Adrenal gland (tissue), 12 donors: ENCODE results near the gene CHRD. TPM values are rescaled to one million over a fixed set of nuclear protein-coding genes. Genes with fewer than 3 reads are reported as not detected.

ENCODE experiments used
- DNase-seq, 7 donors: peaks; one replicate each; pipeline ENCODE4 v3.0.0-alpha.2; 2019 to 2020
- H3K27ac ChIP-seq, 5 donors: fragments of 200-600 bp; sonication (generic) in 4 of 5; 1 replicate in 3 of 5; 2 replicates in 2 of 5; pipeline versions ENCODE4 v1.5.1 to v1.8.0; 2016 to 2020; ENCODE audit warnings: mild to moderate bottlenecking in 1 of 5
- H3K27me3 ChIP-seq: fragments of 200-600 bp; 2 replicates; pipeline ENCODE4 v1.8.0; 2021
- H3K36me3 ChIP-seq, 2 donors: fragments of 200-600 bp; replicated peaks in 1 of 2; 1 replicate in 1 of 2; 2 replicates in 1 of 2; pipeline versions ENCODE4 v1.5.1 to v1.8.0; 2018 to 2022
- H3K4me1 ChIP-seq, 2 donors: fragments of 200-600 bp; replicated peaks in 1 of 2; 1 replicate in 1 of 2; 2 replicates in 1 of 2; pipeline versions ENCODE4 v1.5.1 to v1.8.0; 2018 to 2021
- H3K4me3 ChIP-seq, 4 donors: fragments of 200-600 bp; sonication (generic) in 3 of 4; one replicate each; pipeline ENCODE4 v1.5.1; 2016 to 2018
- H3K9me3 ChIP-seq, 3 donors: fragments of 200-600 bp; sonication (generic) in 1 of 3; replicated peaks in 1 of 3; 1 replicate in 2 of 3; 2 replicates in 1 of 3; pipeline versions ENCODE4 v1.5.1 to v1.8.0; 2016 to 2021
- POLR2A ChIP-seq, 2 donors: fragments of 450-650 bp; IDR thresholded peaks; one replicate each; pipeline ENCODE4 v1.6.1; 2017; ENCODE audit warnings: antibody characterized with exemption in 2 of 2, mild to moderate bottlenecking in 2 of 2, moderate library complexity in 1 of 2
- WGBS, 4 donors: extraction: QIAGEN DNeasy Blood & Tissue Kit in 2 of 4; methylation state at CpG; one replicate each; pipeline versions ENCODE4 v1.1.5 to v1.1.7; 2013 to 2017; 5-methylcytosine and 5-hydroxymethylcytosine counted together
- intact Hi-C, 2 donors: fragments of 100-400 bp; cut with DNase I; formaldehyde crosslinking; loops; one replicate each; pipeline versions ENCODE4 v1.14.1 to v1.15.0; 2022 to 2023
- polyA plus RNA-seq, 3 donors: library from polyadenylated mRNA; stranded (reverse); fragments of 200-250 nt in 2 of 3; fragments of 350-450 nt in 1 of 3; fragmentation: Illumina TruSeq in 1 of 3; extraction: RNeasy Lipid Tissue Mini Kit (QIAGEN cat#74804) in 1 of 3; gene quantifications; one replicate each; pipeline ENCODE4 v1.2.3, GENCODE V29; 2013 to 2014
- total RNA-seq, 9 donors: library from RNA; depleted of rRNA in 4 of 9; stranded (reverse); fragments of >200 nt in 4 of 9; fragments of 120-200 nt in 1 of 9; fragmentation: NEBNext Ultra II Directional in 1 of 9; extraction: Animal tissue kit (Norgen Biotek cat#: 25700) in 1 of 9; gene quantifications; one replicate each; pipeline versions ENCODE4 v1.1.0 to v1.2.4, GENCODE V29; 2013 to 2023
- TF ChIP-seq, protein P1 (sequence below), 6 experiments: fragments of 450-650 bp in 4 of 6; fragments of 200-600 bp in 2 of 6; sonication (generic) in 1 of 6; IDR thresholded peaks; 1 replicate in 5 of 6; 2 replicates in 1 of 6; pipeline versions ENCODE4 v1.5.1 to v1.8.0; 2016 to 2021; ENCODE audit warnings: antibody characterized with exemption in 6 of 6, mild to moderate bottlenecking in 2 of 6, moderate library complexity in 1 of 6
- donor health status: healthy with polysubstance abuse.
- donor health status: Bipolar disorder and iron deficiency.
- donor health status: DM: yes; HTN: yes; CAD: no.
- donor health status: DM: no; HTN: no; CAD: no.
- donor health status: DM: no; HTN: no; CAD: no.
- donor health status: DM: yes; HTN: yes; CAD: no.

Gene CHRD
- total and polyA plus RNA-seq, 12 donors = 1.1 to 101 (median 23.7) TPM

DNA sequence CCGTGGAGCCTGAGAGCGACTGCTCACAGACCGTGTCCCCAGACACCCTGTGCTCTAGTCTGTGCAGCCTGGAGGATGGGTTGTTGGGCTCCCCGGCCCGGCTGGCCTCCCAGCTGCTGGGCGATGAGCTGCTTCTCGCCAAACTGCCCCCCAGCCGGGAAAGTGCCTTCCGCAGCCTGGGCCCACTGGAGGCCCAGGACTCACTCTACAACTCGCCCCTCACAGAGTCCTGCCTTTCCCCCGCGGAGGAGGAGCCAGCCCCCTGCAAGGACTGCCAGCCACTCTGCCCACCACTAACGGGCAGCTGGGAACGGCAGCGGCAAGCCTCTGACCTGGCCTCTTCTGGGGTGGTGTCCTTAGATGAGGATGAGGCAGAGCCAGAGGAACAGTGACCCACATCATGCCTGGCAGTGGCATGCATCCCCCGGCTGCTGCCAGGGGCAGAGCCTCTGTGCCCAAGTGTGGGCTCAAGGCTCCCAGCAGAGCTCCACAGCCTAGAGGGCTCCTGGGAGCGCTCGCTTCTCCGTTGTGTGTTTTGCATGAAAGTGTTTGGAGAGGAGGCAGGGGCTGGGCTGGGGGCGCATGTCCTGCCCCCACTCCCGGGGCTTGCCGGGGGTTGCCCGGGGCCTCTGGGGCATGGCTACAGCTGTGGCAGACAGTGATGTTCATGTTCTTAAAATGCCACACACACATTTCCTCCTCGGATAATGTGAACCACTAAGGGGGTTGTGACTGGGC is 35.1 kb upstream of the CHRD start:
- H3K9me3 ChIP-seq = no peaks in the 10 kb centered on the region
- DNase-seq = no peak
- peaks cover 0 to 36% of the 10 kb centered on the region in 2 donors for H3K36me3 ChIP-seq
- H3K27ac ChIP-seq = peak overlapping the region in 4 of 5 donors; percentile 6 to 84 (median 59)
- intact Hi-C loops = loop anchor here in 1 of 2 donors (5.0 kb wide), 1 partner anchor 37 kb away; no protein-coding TSS in a partner anchor
- no peak overlapping the region for H3K4me3 ChIP-seq
- no peaks in the 10 kb centered on the region for H3K27me3 ChIP-seq
- peaks cover 6 to 15% of the 10 kb centered on the region in 2 donors for H3K4me1 ChIP-seq
- TF ChIP-seq POLR2A (IDR thresholded peaks at IDR 0.05) = no peak
- TF ChIP-seq, protein P1, sequence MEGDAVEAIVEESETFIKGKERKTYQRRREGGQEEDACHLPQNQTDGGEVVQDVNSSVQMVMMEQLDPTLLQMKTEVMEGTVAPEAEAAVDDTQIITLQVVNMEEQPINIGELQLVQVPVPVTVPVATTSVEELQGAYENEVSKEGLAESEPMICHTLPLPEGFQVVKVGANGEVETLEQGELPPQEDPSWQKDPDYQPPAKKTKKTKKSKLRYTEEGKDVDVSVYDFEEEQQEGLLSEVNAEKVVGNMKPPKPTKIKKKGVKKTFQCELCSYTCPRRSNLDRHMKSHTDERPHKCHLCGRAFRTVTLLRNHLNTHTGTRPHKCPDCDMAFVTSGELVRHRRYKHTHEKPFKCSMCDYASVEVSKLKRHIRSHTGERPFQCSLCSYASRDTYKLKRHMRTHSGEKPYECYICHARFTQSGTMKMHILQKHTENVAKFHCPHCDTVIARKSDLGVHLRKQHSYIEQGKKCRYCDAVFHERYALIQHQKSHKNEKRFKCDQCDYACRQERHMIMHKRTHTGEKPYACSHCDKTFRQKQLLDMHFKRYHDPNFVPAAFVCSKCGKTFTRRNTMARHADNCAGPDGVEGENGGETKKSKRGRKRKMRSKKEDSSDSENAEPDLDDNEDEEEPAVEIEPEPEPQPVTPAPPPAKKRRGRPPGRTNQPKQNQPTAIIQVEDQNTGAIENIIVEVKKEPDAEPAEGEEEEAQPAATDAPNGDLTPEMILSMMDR (IDR thresholded peaks at IDR 0.05) = no peak
- WGBS, 4 donors = 58 to 95% (median 71%) methylated on average over 8 to 24 of the region's 24 CpGs

DNA sequence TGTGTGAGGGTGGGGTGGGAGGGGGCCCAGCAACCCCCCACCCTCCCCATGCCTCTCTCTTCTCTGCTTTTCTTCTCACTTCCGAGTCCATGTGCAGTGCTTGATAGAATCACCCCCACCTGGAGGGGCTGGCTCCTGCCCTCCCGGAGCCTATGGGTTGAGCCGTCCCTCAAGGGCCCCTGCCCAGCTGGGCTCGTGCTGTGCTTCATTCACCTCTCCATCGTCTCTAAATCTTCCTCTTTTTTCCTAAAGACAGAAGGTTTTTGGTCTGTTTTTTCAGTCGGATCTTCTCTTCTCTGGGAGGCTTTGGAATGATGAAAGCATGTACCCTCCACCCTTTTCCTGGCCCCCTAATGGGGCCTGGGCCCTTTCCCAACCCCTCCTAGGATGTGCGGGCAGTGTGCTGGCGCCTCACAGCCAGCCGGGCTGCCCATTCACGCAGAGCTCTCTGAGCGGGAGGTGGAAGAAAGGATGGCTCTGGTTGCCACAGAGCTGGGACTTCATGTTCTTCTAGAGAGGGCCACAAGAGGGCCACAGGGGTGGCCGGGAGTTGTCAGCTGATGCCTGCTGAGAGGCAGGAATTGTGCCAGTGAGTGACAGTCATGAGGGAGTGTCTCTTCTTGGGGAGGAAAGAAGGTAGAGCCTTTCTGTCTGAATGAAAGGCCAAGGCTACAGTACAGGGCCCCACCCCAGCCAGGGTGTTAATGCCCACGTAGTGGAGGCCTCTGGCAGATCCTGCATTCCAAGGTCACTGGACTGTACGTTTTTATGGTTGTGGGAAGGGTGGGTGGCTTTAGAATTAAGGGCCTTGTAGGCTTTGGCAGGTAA is 34.3 kb upstream of the CHRD start:
- intact Hi-C loops = no loop called here
- Histone ChIP-seq H3K4me1 (peaks cover 6 to 15% of the 10 kb centered on the region in 2 donors), H3K4me3 (no peak overlapping the region), H3K36me3 (peaks cover 0 to 36% of the 10 kb centered on the region in 2 donors), H3K27ac (peak overlapping the region in 4 of 5 donors; percentile 6 to 84 (median 59)), H3K27me3 (no peaks in the 10 kb centered on the region), H3K9me3 (no peaks in the 10 kb centered on the region)
- WGBS, 4 donors = 21 to 37% (median 32%) methylated on average over 13 to 14 of the region's 14 CpGs
- TF ChIP-seq POLR2A (IDR thresholded peaks at IDR 0.05) = peak in 1 of 2 donors; percentile 64
- TF ChIP-seq, protein P1 (IDR thresholded peaks at IDR 0.05) = peak; percentile 36 to 75 (median 70)
- peak; percentile 82 to 96 (median 94) for DNase-seq

- H3K9me3 ChIP-seq = no peaks in the 10 kb centered on the region
- peak overlapping the region in 3 of 5 donors; percentile 22 to 84 (median 45) for H3K27ac ChIP-seq
- intact Hi-C loops = no loop called here
- TF ChIP-seq, protein P1 (IDR thresholded peaks at IDR 0.05) = no peak
- TF ChIP-seq POLR2A (IDR thresholded peaks at IDR 0.05) = no peak
- H3K4me1 ChIP-seq = peaks cover 6 to 26% of the 10 kb centered on the region in 2 donors
- H3K27me3 ChIP-seq = no peaks in the 10 kb centered on the region
- H3K4me3 ChIP-seq = no peak overlapping the region
- 85 to 91% (median 90%) methylated on average over 9 to 20 of the region's 20 CpGs for WGBS, 4 donors
- H3K36me3 ChIP-seq = peaks cover 0 to 32% of the 10 kb centered on the region in 2 donors
- DNase-seq = peak in 1 of 7 donors; percentile 33
Measured at GRCh38 chr3:184346480-184347190, 33.2 kb upstream of the CHRD start.
